SK-N-SH (cell line): ENCODE measurements around the gene ERBB2. TPM values are rescaled to one million over a fixed set of nuclear protein-coding genes. Genes with fewer than 3 reads are reported as not detected.

ENCODE experiments used
- CTCF ChIA-PET: fragments of 300-600, 350-600 bp; formaldehyde crosslinking; extraction: SDS; loops from one replicate; lab custom pipeline; 2021; lab: Yijun Ruan, JAX
- POLR2A ChIA-PET: fragments of 350-600 bp; sonication (Branson Sonifier 250); formaldehyde crosslinking; extraction: SDS; loops from one replicate; lab custom pipeline; 2020; ENCODE audit warnings: antibody characterized with exemption, inconsistent platforms; lab: Yijun Ruan, JAX
- DNase-seq: peaks from one replicate; pipeline ENCODE4 v3.0.0; 2012
- H2AFZ ChIP-seq: fragments of 200-600 bp; sonication (generic); 2 replicates; pipeline ENCODE4 v1.8.1; 2016; ENCODE audit warnings: antibody characterized with exemption, mild to moderate bottlenecking, low read depth
- H3F3A ChIP-seq: fragments of 200-600 bp; sonication (generic); replicated peaks from 2 replicates; pipeline ENCODE3; 2016; ENCODE audit warnings: antibody characterized with exemption, mild to moderate bottlenecking; ENCODE audit not compliant: insufficient read depth
- H3K27ac ChIP-seq, 2 experiments: fragments of 200-500 bp in 1 of 2; fragments of 200-600 bp in 1 of 2; sonication (Bioruptor generic) in 1 of 2; sonication (generic), shearing (Covaris generic) in 1 of 2; 2 replicates each; pipeline versions ENCODE4 v1.5.1 to v1.6.1; 2014 to 2016; ENCODE audit warnings: low read depth in 2 of 2, inconsistent platforms in 1 of 2, low read length in 1 of 2, mild to moderate bottlenecking in 1 of 2, mixed read lengths in 1 of 2
- H3K27me3 ChIP-seq: fragments of 200-600 bp; sonication (generic), shearing (Covaris generic); 2 replicates; pipeline ENCODE4 v1.6.1; 2016; ENCODE audit warnings: mixed run types; ENCODE audit not compliant: insufficient read depth
- H3K36me3 ChIP-seq, 2 experiments: fragments of 200-500 bp in 1 of 2; fragments of 200-600 bp in 1 of 2; sonication (Bioruptor generic) in 1 of 2; sonication (generic) in 1 of 2; replicated peaks in 1 of 2; 2 replicates each; pipeline versions ENCODE3 to v1.5.1; 2014 to 2016; ENCODE audit warnings: low read length in 1 of 2, mild to moderate bottlenecking in 1 of 2; ENCODE audit not compliant: insufficient read depth in 2 of 2, control insufficient read depth in 1 of 2
- H3K4me1 ChIP-seq, 2 experiments: fragments of 200-500 bp in 1 of 2; fragments of 200-600 bp in 1 of 2; sonication (Bioruptor generic) in 1 of 2; sonication (generic), shearing (Covaris generic) in 1 of 2; 2 replicates each; pipeline versions ENCODE4 v1.5.1 to v1.6.1; 2014 to 2016; ENCODE audit warnings: low read depth in 1 of 2, low read length in 1 of 2, mixed run types in 1 of 2; ENCODE audit not compliant: insufficient read depth in 2 of 2, control insufficient read depth in 1 of 2
- H3K4me2 ChIP-seq: fragments of 200-600 bp; sonication (generic), shearing (Covaris generic); 2 replicates; pipeline ENCODE4 v1.6.1; 2017; ENCODE audit warnings: mixed run types
- H3K4me3 ChIP-seq, 2 experiments: fragments of 200-500 bp in 1 of 2; fragments of 200-600 bp in 1 of 2; sonication (Bioruptor generic) in 1 of 2; sonication (generic), shearing (Covaris generic) in 1 of 2; 2 replicates each; pipeline versions ENCODE4 v1.5.1 to v1.8.1; 2014 to 2016; ENCODE audit warnings: low read depth in 2 of 2, inconsistent platforms in 1 of 2, low read length in 1 of 2, mild to moderate bottlenecking in 1 of 2, mixed read lengths in 1 of 2, moderate library complexity in 1 of 2
- H3K79me2 ChIP-seq: fragments of 200-600 bp; sonication (generic); 2 replicates; pipeline ENCODE4 v1.8.1; 2017; ENCODE audit warnings: mild to moderate bottlenecking; ENCODE audit not compliant: insufficient read depth
- H3K9ac ChIP-seq: fragments of 200-600 bp; sonication (generic); 2 replicates; pipeline ENCODE4 v1.6.1; 2017; ENCODE audit warnings: mixed run types
- H3K9me2 ChIP-seq: fragments of 200-600 bp; sonication (generic); 2 replicates; pipeline ENCODE4 v1.6.1; 2017; ENCODE audit warnings: mixed run types
- H3K9me3 ChIP-seq: fragments of 200-600 bp; sonication (generic); 2 replicates; pipeline ENCODE4 v1.6.1; 2017; ENCODE audit warnings: mixed run types, mild to moderate bottlenecking, moderate library complexity
- H4K20me1 ChIP-seq: fragments of 200-600 bp; sonication (generic); 2 replicates; pipeline ENCODE4 v1.6.1; 2017; ENCODE audit warnings: mild to moderate bottlenecking, mixed run types; ENCODE audit not compliant: insufficient read depth
- EZH2phosphoT487 ChIP-seq: fragments of 200-600 bp; sonication (generic); IDR thresholded peaks from 2 replicates; pipeline ENCODE4 v1.6.1; 2017; ENCODE audit warnings: low read depth, mixed run types, mild to moderate bottlenecking, antibody characterized with exemption, moderate library complexity, borderline replicate concordance
- NRF1 ChIP-seq: IDR thresholded peaks from 2 replicates; pipeline ENCODE4 v1.6.1; 2012; ENCODE audit warnings: low read depth, mild to moderate bottlenecking, low read length
- RXRA ChIP-seq: IDR thresholded peaks from 2 replicates; pipeline ENCODE4 v1.4.0; 2012; ENCODE audit warnings: low read depth, mild to moderate bottlenecking, borderline replicate concordance
- TAF1 ChIP-seq: IDR thresholded peaks from 2 replicates; pipeline ENCODE4 v1.6.1; 2012; ENCODE audit warnings: low read depth, mild to moderate bottlenecking, low read length, moderate library complexity, borderline replicate concordance
- TCF12 ChIP-seq: IDR thresholded peaks from 2 replicates; pipeline ENCODE4 v1.4.0; 2012
- WGBS: methylation state at CpG from one replicate; pipeline ENCODE4 v1.1.6; 2017; ENCODE audit warnings: low lambda C conversion rate; 5-methylcytosine and 5-hydroxymethylcytosine counted together
- polyA plus RNA-seq, 3 experiments: library from polyadenylated mRNA; depleted of rRNA; stranded (reverse); fragments of >200 nt; gene quantifications; 2 replicates each; pipeline ENCODE4 v1.2.3, GENCODE V29; 2012
- TF ChIP-seq, protein P1 (sequence below): IDR thresholded peaks from 2 replicates; pipeline ENCODE4 v1.6.1; 2012; ENCODE audit warnings: mild to moderate bottlenecking, low read depth, low read length, moderate library complexity

Gene ERBB2
- polyA plus RNA-seq, 1 of the 3 experiments (the other 2 are of a cell fraction), result 1.9 TPM

- Histone ChIP-seq H3K36me3 (no peaks in the 10 kb centered on the region), H3K79me2 (no peaks in the 10 kb centered on the region), H3K9me3 (no peaks in the 10 kb centered on the region), H3F3A (peaks cover 5% of the 10 kb centered on the region), H3K9me2 (no peaks in the 10 kb centered on the region), H2AFZ (no peak overlapping the region), H3K4me2 (no peak overlapping the region), H3K27ac (no peak overlapping the region), H3K4me1 (peaks cover 0 to 12% of the 10 kb centered on the region in 2 experiments; a peak in 1 of 4 replicates), H3K9ac (no peak overlapping the region), H3K27me3 (peaks cover 4% of the 10 kb centered on the region; the same call in 1 of the 2 replicates), H4K20me1 (no peaks in the 10 kb centered on the region), H3K4me3 (no peak overlapping the region)
- WGBS, result 89% methylated on average over 13 of the region's 13 CpGs
- no peak for DNase-seq
- ChIA-PET POLR2A (interaction anchor here (1.8 kb wide), 1 partner anchor 131 kb away, joined by 5 read pairs; no protein-coding TSS in a partner anchor), CTCF (interaction anchor here (0.7 to 3.1 kb wide), 7 partner anchors 12 to 134 kb away, joined by 3 to 21 read pairs (median 5); partner anchors contain the start of genes MIEN1 and PGAP3)
- TF ChIP-seq, protein P1, sequence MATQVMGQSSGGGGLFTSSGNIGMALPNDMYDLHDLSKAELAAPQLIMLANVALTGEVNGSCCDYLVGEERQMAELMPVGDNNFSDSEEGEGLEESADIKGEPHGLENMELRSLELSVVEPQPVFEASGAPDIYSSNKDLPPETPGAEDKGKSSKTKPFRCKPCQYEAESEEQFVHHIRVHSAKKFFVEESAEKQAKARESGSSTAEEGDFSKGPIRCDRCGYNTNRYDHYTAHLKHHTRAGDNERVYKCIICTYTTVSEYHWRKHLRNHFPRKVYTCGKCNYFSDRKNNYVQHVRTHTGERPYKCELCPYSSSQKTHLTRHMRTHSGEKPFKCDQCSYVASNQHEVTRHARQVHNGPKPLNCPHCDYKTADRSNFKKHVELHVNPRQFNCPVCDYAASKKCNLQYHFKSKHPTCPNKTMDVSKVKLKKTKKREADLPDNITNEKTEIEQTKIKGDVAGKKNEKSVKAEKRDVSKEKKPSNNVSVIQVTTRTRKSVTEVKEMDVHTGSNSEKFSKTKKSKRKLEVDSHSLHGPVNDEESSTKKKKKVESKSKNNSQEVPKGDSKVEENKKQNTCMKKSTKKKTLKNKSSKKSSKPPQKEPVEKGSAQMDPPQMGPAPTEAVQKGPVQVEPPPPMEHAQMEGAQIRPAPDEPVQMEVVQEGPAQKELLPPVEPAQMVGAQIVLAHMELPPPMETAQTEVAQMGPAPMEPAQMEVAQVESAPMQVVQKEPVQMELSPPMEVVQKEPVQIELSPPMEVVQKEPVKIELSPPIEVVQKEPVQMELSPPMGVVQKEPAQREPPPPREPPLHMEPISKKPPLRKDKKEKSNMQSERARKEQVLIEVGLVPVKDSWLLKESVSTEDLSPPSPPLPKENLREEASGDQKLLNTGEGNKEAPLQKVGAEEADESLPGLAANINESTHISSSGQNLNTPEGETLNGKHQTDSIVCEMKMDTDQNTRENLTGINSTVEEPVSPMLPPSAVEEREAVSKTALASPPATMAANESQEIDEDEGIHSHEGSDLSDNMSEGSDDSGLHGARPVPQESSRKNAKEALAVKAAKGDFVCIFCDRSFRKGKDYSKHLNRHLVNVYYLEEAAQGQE, result no peak
- TF ChIP-seq RXRA (no peak), TCF12 (no peak), EZH2phosphoT487 (no peak)
Measured at GRCh38 chr17:39752241-39752881, 52.5 kb downstream of the ERBB2 start.

- Histone ChIP-seq H3K27me3 (peaks cover 15% of the 10 kb centered on the region; the same call in 1 of the 2 replicates), H3K27ac (peak overlapping the region in 1 of 2 experiments; percentile 72; a peak in 2 of 4 replicates), H3F3A (peaks cover 5% of the 10 kb centered on the region), H3K9ac (peak overlapping the region; percentile 70; the same call in 1 of the 2 replicates), H3K4me3 (peak overlapping the region; percentile 60 to 62), H3K79me2 (no peaks in the 10 kb centered on the region), H4K20me1 (no peaks in the 10 kb centered on the region), H3K9me2 (no peaks in the 10 kb centered on the region), H3K36me3 (no peaks in the 10 kb centered on the region), H3K4me2 (peak overlapping the region; percentile 96), H3K9me3 (no peaks in the 10 kb centered on the region), H3K4me1 (peaks cover 0 to 12% of the 10 kb centered on the region in 2 experiments; a peak in 1 of 4 replicates), H2AFZ (peak overlapping the region; percentile 88; the same call in 1 of the 2 replicates)
- CTCF ChIA-PET, result interaction anchor here (0.7 to 3.1 kb wide), 9 partner anchors 11 to 177 kb away, joined by 3 to 21 read pairs (median 4); partner anchors contain the start of genes MIEN1 and PGAP3
- peak; percentile 88 for DNase-seq
- TF ChIP-seq TAF1, result no peak
- TF ChIP-seq NRF1, result peak; percentile 41; the same call in 1 of the 2 replicates
- 32% methylated on average over 23 of the region's 55 CpGs for WGBS
- POLR2A ChIA-PET, result no interaction called here
Measured at GRCh38 chr17:39753514-39754160, 53.8 kb downstream of the ERBB2 start.
